Keratinocyte (primary cell): ENCODE data around the gene ZMYND8.

Experiments
- CTCF ChIP-seq, 3 experiments: IDR thresholded peaks in 1 of 3; conservative IDR thresholded peaks in 1 of 3; optimal IDR thresholded peaks in 1 of 3; 2 replicates in 2 of 3; 3 replicates in 1 of 3; pipeline versions ENCODE3 to v1.5.1; 2011; ENCODE audit warnings: low read length in 3 of 3, mild to moderate bottlenecking in 3 of 3, moderate library complexity in 2 of 3, control low read depth in 1 of 3, inconsistent platforms in 1 of 3; ENCODE audit not compliant: insufficient read depth in 2 of 3; ENCODE audit errors: extremely low read depth in 1 of 3
- EZH2 ChIP-seq: IDR thresholded peaks from one replicate; pipeline ENCODE4 v1.6.1; 2012; ENCODE audit warnings: inconsistent platforms, mild to moderate bottlenecking, low read length, moderate library complexity

- TF ChIP-seq EZH2 = no peak
- no peak for TF ChIP-seq CTCF (optimal IDR thresholded peaks at IDR 0.05 in 1 of 3, IDR thresholded peaks at IDR 0.05 in 1 of 3, conservative IDR thresholded peaks at IDR 0.05 in 1 of 3; ENCODE audit: extremely low read depth in 1 of 3, insufficient read depth in 2 of 3, low read length in 3 of 3)
Measured at GRCh38 chr20:47179267-47179666, 177.2 kb downstream of the ZMYND8 start.
